ENCODE data around the gene SLC30A10.
"Not testable (repeated sequence)": the region's sequence is repeated elsewhere in the genome, so short reads cannot be mapped to it uniquely, and the experiment has no call there.

SLC30A10 gene

DNA sequence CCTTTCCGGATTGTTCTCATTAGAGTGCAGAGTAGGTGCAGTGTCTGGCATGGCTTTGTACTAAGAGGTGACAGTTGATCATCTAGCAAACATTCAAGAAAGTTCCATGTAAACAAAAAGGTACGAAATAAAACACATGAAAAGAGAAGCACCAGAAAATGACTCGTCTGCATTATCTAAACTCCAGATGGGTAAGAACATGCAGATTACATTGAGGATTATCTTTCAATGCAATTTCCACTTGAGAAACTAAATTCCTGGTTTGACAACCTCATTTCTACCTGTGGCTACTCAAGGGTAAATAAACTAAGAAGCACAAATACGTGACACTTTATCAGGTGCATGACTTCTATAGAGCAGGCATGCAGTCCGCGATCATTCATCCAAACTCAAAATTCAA lies 17.6 kb downstream of the SLC30A10 start:
- no peak for DNase-seq
- no peaks in the 10 kb centered on the region for H3K36me3 Mint-ChIP-seq (ENCODE audit: low read depth)
- no peak overlapping the region for H3K4me3 Mint-ChIP-seq
- ATAC-seq, result no peak
- H3K27me3 Mint-ChIP-seq, result peaks cover 5% of the 10 kb centered on the region
- no peak overlapping the region for H3K27ac Mint-ChIP-seq
- H3K9me3 Mint-ChIP-seq, result no peaks in the 10 kb centered on the region
- H3K4me1 Mint-ChIP-seq, result no peaks in the 10 kb centered on the region

DNA sequence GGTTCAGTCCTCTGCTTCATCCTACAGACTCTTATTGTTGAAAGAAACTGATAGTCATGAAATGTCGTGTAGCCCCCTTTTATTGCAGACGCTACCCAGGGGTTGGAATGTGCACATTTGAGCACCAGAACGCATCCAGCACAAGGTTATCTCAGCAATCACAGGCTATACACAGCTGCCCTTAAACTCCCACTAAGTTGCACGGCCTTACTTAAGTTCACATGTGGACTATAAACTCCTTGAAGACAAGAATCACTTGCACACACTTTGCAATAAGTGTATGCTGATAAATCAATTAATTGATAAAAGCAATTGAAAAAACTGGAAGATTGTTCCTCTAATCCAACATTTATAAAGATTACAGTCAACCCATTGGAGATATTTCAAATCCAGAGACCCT lies 18.9 kb downstream of the SLC30A10 start:
- H3K4me3 Mint-ChIP-seq, result no peak overlapping the region
- DNase-seq (no peak), ATAC-seq (no peak)
- H3K4me1 Mint-ChIP-seq, result no peaks in the 10 kb centered on the region
- no peaks in the 10 kb centered on the region for H3K9me3 Mint-ChIP-seq
- H3K27me3 Mint-ChIP-seq, result peaks cover 2% of the 10 kb centered on the region
- H3K36me3 Mint-ChIP-seq (ENCODE audit: low read depth), result no peaks in the 10 kb centered on the region
- H3K27ac Mint-ChIP-seq, result no peak overlapping the region

DNA sequence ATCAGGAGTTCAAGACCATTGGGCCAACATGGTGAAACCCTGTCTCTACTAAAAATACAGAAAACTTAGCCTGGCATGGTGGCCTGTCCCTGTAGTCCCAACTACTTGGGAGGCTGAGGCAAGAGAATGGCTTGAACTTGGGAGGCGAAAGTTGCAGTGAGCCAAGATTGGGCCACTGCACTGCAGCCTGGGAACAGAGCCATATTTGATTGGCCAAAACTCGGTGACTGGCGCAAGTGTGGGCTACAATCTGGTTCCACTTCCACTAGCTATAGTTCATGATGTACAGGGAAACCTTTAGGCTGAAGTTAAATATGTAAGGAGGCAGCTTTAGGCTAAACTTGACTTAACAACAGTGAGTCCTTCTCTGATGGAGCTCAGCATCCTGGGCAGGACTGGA lies 20.2 kb downstream of the SLC30A10 start:
- no peak overlapping the region for H3K27ac Mint-ChIP-seq
- DNase-seq, result no peak

DNA sequence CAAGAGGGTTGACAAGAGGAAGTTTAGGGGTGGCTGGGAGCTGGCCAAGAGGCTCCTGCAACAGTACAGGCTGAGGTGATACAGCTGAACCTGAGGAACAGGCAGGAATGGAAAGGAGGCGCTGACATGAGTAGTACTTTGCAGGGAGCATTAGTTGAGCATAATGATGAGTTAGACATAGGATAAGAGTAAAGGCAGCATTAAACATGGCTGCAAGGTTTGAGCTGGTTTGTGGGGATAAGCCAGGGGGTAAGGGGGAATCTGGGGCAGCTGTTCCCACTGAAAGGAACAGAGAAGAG lies 20.6 kb downstream of the SLC30A10 start:
- DNase-seq, result no peak
- Mint-ChIP-seq H3K4me3 (no peak overlapping the region), H3K9me3 (no peaks in the 10 kb centered on the region), H3K4me1 (no peaks in the 10 kb centered on the region), H3K36me3 (ENCODE audit: low read depth) (no peaks in the 10 kb centered on the region), H3K27me3 (peaks cover 2% of the 10 kb centered on the region), H3K27ac (no peak overlapping the region)
- no peak for ATAC-seq

More for the DNA sequence above, 20.2 kb downstream of the SLC30A10 start:
- no peak for ATAC-seq
- H3K4me3 Mint-ChIP-seq, result no peak overlapping the region
- H3K4me1 Mint-ChIP-seq, result no peaks in the 10 kb centered on the region
- H3K27me3 Mint-ChIP-seq, result peaks cover 2% of the 10 kb centered on the region
- H3K36me3 Mint-ChIP-seq (ENCODE audit: low read depth), result no peaks in the 10 kb centered on the region
- H3K9me3 Mint-ChIP-seq, result no peaks in the 10 kb centered on the region

DNA sequence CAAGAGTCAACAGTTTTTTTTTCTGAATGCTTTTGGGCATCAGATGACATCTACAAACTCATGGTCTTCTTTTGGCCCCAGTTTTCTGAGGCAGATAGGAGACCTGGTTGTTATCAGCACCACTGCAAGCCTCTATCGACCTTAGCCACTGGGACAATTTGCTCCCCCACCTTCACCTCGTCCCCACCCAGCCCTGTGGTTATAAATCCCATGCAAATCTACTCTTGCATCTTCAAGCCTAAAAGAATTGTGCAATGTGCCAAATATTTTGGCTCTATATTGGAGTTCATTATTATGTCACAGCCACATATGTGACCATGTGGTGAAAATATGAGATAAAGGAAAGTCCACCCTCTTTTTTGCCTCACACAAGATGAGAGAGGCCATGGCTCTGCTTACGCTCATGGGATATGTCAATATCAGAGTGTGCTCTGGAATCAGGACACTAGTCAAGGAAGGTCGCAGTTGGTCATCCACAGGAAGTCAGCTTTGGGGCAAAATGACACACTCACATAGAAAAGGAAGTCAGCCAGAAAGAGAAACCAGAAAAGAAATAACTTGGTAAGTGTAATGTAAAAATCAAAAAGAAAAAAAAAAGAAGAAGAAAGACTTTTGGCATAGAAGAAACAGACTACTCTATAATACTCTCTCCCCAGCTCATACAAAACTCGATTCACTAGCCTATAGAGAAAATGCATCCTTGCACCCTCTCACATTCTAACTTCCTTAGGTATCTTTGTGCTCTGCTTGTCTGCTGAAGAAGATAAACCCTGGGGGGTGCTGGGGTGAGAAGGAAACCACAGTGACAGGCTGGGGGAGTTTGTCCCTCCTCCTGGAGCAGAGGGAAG lies 21.2 kb downstream of the SLC30A10 start:
- Mint-ChIP-seq H3K27ac (no peak overlapping the region), H3K4me1 (no peaks in the 10 kb centered on the region), H3K36me3 (ENCODE audit: low read depth) (no peaks in the 10 kb centered on the region), H3K27me3 (peaks cover 2% of the 10 kb centered on the region), H3K4me3 (no peak overlapping the region), H3K9me3 (no peaks in the 10 kb centered on the region)
- ATAC-seq, result no peak
- no peak for DNase-seq

DNA sequence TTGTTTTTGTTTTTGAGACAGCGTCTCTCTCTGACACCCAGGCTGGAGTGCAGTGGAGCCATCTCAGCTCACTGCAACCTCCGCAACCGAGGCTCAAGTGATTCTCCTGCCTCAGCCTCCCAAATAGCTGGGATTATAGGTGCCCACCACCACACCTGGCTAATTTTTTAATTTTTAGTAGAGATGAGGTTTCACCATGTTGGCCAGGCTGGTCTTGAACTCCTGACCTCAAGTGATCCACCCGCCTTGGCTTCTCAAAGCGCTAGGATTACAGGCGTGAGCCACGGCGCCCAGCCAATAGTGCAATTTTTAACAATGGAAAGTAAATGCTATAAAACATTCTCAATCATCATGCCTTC lies 21.8 kb downstream of the SLC30A10 start:
- not testable (repeated sequence) for ATAC-seq; H3K9me3 Mint-ChIP-seq; H3K4me3 Mint-ChIP-seq; H3K27me3 Mint-ChIP-seq; H3K36me3 Mint-ChIP-seq (ENCODE audit: low read depth); H3K4me1 Mint-ChIP-seq; H3K27ac Mint-ChIP-seq; DNase-seq

DNA sequence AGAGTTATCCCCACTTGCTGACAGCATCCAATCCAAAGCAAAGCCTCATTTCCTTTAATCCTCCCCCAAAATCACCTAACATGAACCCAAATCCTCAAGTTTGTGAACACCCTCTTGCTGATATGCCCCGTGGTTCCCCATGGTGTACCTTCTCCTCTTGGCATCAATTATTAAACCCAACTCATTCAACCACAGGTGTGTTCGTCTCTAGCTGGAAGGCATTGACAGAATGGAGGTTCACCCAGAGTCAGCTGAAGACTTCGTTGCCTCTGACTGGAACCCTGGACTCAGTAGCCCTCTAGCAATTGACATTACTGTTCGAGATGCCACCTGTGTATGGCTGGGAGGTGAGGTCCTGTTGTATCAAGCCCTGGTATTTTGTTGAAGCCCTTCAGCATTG lies 22.8 kb downstream of the SLC30A10 start:
- Mint-ChIP-seq H3K27ac (no peak overlapping the region), H3K4me1 (no peaks in the 10 kb centered on the region), H3K9me3 (no peaks in the 10 kb centered on the region), H3K4me3 (no peak overlapping the region), H3K27me3 (peaks cover 2% of the 10 kb centered on the region), H3K36me3 (ENCODE audit: low read depth) (no peaks in the 10 kb centered on the region)
- ATAC-seq (no peak), DNase-seq (no peak)

DNA sequence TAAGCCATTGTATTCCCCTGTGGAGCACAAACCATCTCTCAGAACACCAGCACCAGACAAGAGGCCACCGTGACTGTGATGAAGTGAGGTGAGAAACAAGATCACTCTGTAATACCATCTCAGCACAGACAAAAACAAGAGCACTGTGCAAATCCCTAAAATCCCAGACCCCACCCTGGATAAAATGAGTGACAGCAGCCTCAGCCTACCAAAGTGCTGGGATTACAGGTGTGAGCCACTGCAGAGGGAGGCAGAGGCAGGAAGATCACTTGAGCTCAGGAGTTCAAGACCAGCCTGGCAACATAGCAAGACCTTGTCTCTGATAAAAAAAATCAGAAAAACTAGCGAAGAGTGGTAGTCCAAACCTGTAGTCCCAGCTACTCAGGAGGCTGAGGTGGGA lies 23.4 kb downstream of the SLC30A10 start:
- Mint-ChIP-seq H3K9me3 (no peaks in the 10 kb centered on the region), H3K27me3 (peaks cover 2% of the 10 kb centered on the region), H3K27ac (no peak overlapping the region), H3K4me3 (no peak overlapping the region), H3K4me1 (no peaks in the 10 kb centered on the region), H3K36me3 (ENCODE audit: low read depth) (no peaks in the 10 kb centered on the region)
- no peak for DNase-seq
- no peak for ATAC-seq

DNA sequence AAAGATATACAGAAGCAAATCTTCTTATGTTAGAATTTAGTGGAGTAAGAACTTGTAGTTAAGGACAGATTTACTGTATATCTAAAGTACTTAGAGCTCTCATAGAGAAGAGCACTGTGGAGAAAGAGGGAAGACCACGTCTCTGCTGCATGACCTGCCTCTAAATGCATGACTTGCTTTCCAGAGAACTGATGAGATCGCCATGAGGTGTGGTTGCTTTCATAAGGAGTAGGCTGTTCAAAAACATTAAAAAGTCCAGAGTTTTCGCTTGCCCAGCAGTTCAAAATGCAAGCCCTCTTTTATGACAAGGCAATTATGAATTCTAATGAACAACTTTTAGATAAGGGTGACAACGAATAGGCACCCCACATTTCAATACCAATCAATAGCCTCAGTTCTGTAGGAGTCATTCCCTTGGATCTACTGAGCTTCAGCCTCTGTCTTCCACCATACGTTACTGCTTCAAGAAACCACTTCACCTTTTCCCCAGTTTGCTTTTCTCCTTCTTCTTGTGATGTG lies 24.9 kb downstream of the SLC30A10 start:
- no peak for ATAC-seq
- no peaks in the 10 kb centered on the region for H3K36me3 Mint-ChIP-seq (ENCODE audit: low read depth)
- H3K9me3 Mint-ChIP-seq, result no peaks in the 10 kb centered on the region
- no peak for DNase-seq
- peaks cover 2% of the 10 kb centered on the region for H3K27me3 Mint-ChIP-seq
- no peak overlapping the region for H3K27ac Mint-ChIP-seq
- H3K4me1 Mint-ChIP-seq, result no peaks in the 10 kb centered on the region
- no peak overlapping the region for H3K4me3 Mint-ChIP-seq

DNA sequence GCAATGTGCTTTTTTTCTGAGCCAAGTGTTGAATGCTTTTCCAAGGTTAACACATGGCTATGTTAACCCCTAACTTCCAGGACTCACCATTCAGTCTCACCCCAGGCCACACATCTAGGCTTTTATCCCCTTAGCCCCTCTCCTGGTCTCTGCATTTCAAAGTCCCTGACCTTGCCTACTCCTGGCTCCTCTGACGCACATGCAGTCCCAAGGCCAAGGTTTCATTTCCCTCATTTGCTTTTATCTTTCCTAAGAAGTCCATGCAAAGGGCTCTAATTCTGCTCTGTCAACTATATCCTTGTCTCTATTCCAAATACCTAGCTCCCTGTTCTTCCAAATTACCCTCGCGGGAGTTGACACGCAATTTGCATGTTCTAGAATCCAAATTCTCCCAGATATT lies 25.4 kb downstream of the SLC30A10 start:
- Mint-ChIP-seq H3K4me3 (no peak overlapping the region), H3K27ac (no peak overlapping the region)
- no peak for DNase-seq

DNA sequence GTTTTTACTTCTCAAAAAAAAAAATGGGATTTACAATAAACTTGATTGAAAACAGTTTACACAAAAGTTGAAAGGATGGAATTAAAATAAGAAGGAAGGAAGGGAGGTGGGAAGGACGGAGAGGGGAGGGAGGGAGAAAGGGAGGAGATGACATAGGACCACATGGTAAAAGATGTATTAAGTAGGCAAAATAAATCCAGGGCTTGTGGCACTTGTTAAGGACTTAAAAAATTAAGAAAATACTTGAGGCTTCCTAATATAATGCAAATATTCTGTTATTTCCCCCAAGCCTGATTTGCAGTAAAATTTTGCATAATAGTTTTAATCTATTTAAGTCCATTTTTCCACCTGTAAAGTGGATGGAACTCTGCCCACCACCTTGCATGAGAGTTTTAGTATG lies 27.5 kb downstream of the SLC30A10 start:
- ATAC-seq, result no peak
- H3K4me1 Mint-ChIP-seq, result no peaks in the 10 kb centered on the region
- no peaks in the 10 kb centered on the region for H3K27me3 Mint-ChIP-seq

More for the DNA sequence above, 25.4 kb downstream of the SLC30A10 start:
- Mint-ChIP-seq H3K36me3 (ENCODE audit: low read depth) (no peaks in the 10 kb centered on the region), H3K27me3 (peaks cover 2% of the 10 kb centered on the region), H3K4me1 (no peaks in the 10 kb centered on the region), H3K9me3 (no peaks in the 10 kb centered on the region)
- no peak for ATAC-seq

DNA sequence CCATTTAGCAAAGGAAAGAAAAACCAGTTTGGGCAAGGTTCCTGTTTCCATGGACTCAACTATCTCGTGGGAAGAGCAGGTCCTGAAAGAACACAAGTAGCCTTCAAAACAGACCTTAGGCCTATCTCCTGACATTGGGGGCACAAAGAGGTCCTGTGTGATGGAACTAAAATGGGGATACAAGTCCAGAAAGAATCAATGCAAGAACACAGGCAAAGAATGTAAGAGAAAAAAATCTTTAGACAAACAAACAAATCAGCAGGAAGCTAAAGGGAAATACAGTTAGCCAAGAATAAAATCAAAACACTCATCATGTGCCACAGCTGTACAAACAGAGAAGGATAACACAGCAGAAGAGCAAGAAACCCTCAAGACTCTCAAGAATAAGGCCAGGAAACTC lies 28.2 kb downstream of the SLC30A10 start:
- Mint-ChIP-seq H3K36me3 (ENCODE audit: low read depth) (no peaks in the 10 kb centered on the region), H3K4me1 (no peaks in the 10 kb centered on the region), H3K9me3 (no peaks in the 10 kb centered on the region), H3K27me3 (no peaks in the 10 kb centered on the region), H3K4me3 (no peak overlapping the region), H3K27ac (no peak overlapping the region)
- DNase-seq (no peak), ATAC-seq (no peak)

More for the DNA sequence above, 27.5 kb downstream of the SLC30A10 start:
- DNase-seq, result no peak
- H3K9me3 Mint-ChIP-seq, result no peaks in the 10 kb centered on the region
- no peak overlapping the region for H3K27ac Mint-ChIP-seq
- no peak overlapping the region for H3K4me3 Mint-ChIP-seq
- H3K36me3 Mint-ChIP-seq (ENCODE audit: low read depth), result no peaks in the 10 kb centered on the region

DNA sequence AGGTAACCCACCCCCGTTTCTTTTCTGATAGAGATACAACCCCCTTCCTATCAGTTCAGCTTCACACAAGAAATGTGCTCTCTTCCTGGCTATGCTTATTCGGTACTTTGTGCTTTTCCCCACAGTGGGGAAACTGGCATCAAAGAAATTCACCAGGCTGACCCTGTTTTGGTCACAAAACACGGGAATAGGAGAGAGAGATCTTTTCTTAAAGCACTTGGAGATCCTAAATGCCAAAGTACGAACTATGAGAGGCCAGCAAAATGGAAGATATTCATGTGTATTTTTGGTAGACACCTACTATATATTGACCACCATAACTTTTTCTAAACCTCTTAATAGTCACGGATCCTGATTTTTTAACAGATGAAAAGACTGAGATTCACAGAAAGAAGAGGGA lies 30.0 kb downstream of the SLC30A10 start:
- Mint-ChIP-seq H3K36me3 (ENCODE audit: low read depth) (no peaks in the 10 kb centered on the region), H3K27ac (no peak overlapping the region), H3K4me3 (no peak overlapping the region), H3K27me3 (no peaks in the 10 kb centered on the region), H3K9me3 (peaks cover 5% of the 10 kb centered on the region), H3K4me1 (no peaks in the 10 kb centered on the region)
- ATAC-seq (no peak), DNase-seq (no peak)

DNA sequence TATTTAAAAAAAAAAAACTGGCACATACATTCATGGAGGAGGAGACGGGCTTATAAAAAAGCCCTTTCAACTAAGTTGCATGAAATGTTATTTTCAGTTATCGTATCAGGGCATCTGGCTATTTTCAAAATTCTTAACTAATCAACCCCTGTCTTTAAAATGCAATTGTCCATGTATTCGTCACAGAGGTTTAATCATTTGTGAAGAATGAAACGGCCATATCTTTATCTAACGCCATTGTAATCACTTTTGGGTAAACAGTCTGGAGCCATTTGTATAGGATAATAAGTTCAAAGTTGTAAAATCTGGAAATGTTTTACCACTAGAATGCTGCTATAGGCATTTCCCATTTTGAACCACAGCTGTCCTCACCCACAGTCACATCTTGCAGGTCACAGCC lies 30.4 kb downstream of the SLC30A10 start:
- ATAC-seq, result no peak
- no peak for DNase-seq
- H3K4me1 Mint-ChIP-seq, result no peaks in the 10 kb centered on the region
- H3K27me3 Mint-ChIP-seq, result no peaks in the 10 kb centered on the region
- H3K9me3 Mint-ChIP-seq, result peaks cover 5% of the 10 kb centered on the region
- H3K27ac Mint-ChIP-seq, result no peak overlapping the region
- H3K36me3 Mint-ChIP-seq (ENCODE audit: low read depth), result no peaks in the 10 kb centered on the region
- H3K4me3 Mint-ChIP-seq, result no peak overlapping the region

DNA sequence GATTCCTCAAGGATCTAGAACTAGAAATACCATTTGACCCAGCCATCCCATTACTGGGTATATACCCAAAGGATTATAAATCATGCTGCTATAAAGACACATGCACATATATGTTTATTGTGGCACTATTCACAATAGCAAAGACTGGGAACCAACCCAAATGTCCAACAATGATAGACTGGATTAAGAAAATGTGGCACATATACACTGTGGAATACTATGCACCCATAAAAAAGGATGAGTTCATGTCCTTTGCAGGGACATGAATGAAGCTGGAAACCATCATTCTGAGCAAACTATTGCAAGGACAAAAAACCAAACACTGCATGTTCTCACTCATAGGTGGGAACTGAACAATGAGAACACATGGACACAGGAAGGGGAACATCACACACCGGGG lies 36.1 kb downstream of the SLC30A10 start:
- H3K4me3 Mint-ChIP-seq; H3K36me3 Mint-ChIP-seq (ENCODE audit: low read depth); H3K9me3 Mint-ChIP-seq; H3K27me3 Mint-ChIP-seq; DNase-seq; H3K4me1 Mint-ChIP-seq; H3K27ac Mint-ChIP-seq; ATAC-seq: not testable (repeated sequence)

DNA sequence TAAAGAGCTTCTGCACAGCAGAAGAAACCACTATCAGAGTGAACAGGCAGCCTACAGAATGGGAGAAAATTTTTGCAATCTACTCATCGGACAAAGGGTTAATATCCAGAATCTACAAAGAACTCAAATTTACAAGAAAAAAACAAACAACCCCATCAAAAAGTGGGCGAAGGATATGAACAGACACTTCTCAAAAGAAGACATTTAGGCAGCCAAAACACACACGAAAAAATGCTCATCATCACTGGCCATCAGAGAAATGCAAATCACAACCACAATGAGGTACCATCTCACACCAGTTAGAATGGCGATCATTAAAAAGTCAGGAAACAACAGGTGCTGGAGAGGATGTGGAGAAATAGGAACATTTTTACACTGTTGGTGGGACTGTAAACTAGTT lies 36.5 kb downstream of the SLC30A10 start:
- H3K9me3 Mint-ChIP-seq; H3K4me3 Mint-ChIP-seq; ATAC-seq; H3K27ac Mint-ChIP-seq; H3K27me3 Mint-ChIP-seq; H3K36me3 Mint-ChIP-seq (ENCODE audit: low read depth); H3K4me1 Mint-ChIP-seq; DNase-seq: not testable (repeated sequence)
